ENCODE results near the gene PAPPA.

PAPPA gene

GRCh38 chr9:116181853-116182610 is 28.4 kb downstream of the PAPPA start:
- no peak for DNase-seq (ENCODE audit: low read depth, low spot score)

GRCh38 chr9:116182876-116183275 is 29.3 kb downstream of the PAPPA start:
- DNase-seq (ENCODE audit: low read depth, low spot score) = no peak

GRCh38 chr9:116187570-116188170 is 34.1 kb downstream of the PAPPA start:
- DNase-seq (ENCODE audit: low read depth, low spot score) = no peak

GRCh38 chr9:116189683-116190082 is 36.1 kb downstream of the PAPPA start:
- DNase-seq (ENCODE audit: low read depth, low spot score) = no peak

- DNase-seq (ENCODE audit: low read depth, low spot score) = no peak
Observed at GRCh38 chr9:116190637-116191396, 37.2 kb downstream of the PAPPA start.

GRCh38 chr9:116191576-116192415 is 38.2 kb downstream of the PAPPA start:
- DNase-seq (ENCODE audit: low read depth, low spot score) = no peak

GRCh38 chr9:116193636-116194035 is 40.0 kb downstream of the PAPPA start:
- DNase-seq (ENCODE audit: low read depth, low spot score) = no peak

- DNase-seq (ENCODE audit: low read depth, low spot score) = no peak
Observed at GRCh38 chr9:116196806-116197205, 43.2 kb downstream of the PAPPA start.

- no peak for DNase-seq (ENCODE audit: low read depth, low spot score)
Observed at GRCh38 chr9:116198344-116198743, 44.8 kb downstream of the PAPPA start.

- DNase-seq (ENCODE audit: low read depth, low spot score) = no peak
Observed at GRCh38 chr9:116202219-116202912, 48.8 kb downstream of the PAPPA start.

- DNase-seq (ENCODE audit: low read depth, low spot score) = no peak
Observed at GRCh38 chr9:116204252-116204882, 50.8 kb downstream of the PAPPA start.

- DNase-seq (ENCODE audit: low read depth, low spot score) = no peak
Observed at GRCh38 chr9:116207371-116208111, 54.0 kb downstream of the PAPPA start.

GRCh38 chr9:116208417-116209232 is 55.0 kb downstream of the PAPPA start:
- DNase-seq (ENCODE audit: low read depth, low spot score) = peak; percentile 79

- DNase-seq (ENCODE audit: low read depth, low spot score) = no peak
Observed at GRCh38 chr9:116209414-116210116, 56.0 kb downstream of the PAPPA start.

GRCh38 chr9:116212986-116213692 is 59.5 kb downstream of the PAPPA start:
- no peak for DNase-seq (ENCODE audit: low read depth, low spot score)

GRCh38 chr9:116213693-116214047 is 60.1 kb downstream of the PAPPA start:
- DNase-seq (ENCODE audit: low read depth, low spot score) = no peak

GRCh38 chr9:116218399-116218798 is 64.8 kb downstream of the PAPPA start:
- DNase-seq (ENCODE audit: low read depth, low spot score) = no peak

GRCh38 chr9:116219686-116220085 is 66.1 kb downstream of the PAPPA start:
- no peak for DNase-seq (ENCODE audit: low read depth, low spot score)
